Nephron (organoid): ENCODE data around the gene COL6A2.

Experiments
- H3K27ac Mint-ChIP-seq, 3 experiments: 2 replicates each; pipeline ENCODE4 v1.8.0; 2020; ENCODE audit warnings: mixed read lengths in 3 of 3, mild to moderate bottlenecking in 2 of 3, moderate library complexity in 1 of 3
- H3K27me3 Mint-ChIP-seq: 2 replicates; pipeline ENCODE4 v1.8.0; 2021; ENCODE audit warnings: low read depth, mild to moderate bottlenecking, moderate library complexity, mixed read lengths
- H3K36me3 Mint-ChIP-seq: 2 replicates; pipeline ENCODE4 v1.8.0; 2020; ENCODE audit warnings: low read depth, mixed read lengths
- H3K4me1 Mint-ChIP-seq: 2 replicates; pipeline ENCODE4 v1.8.0; 2020; ENCODE audit warnings: mixed read lengths
- H3K4me3 Mint-ChIP-seq, 3 experiments: 2 replicates each; pipeline ENCODE4 v1.8.0; 2020; ENCODE audit warnings: mild to moderate bottlenecking in 3 of 3, mixed read lengths in 3 of 3, moderate library complexity in 2 of 3
- H3K9me3 Mint-ChIP-seq: 2 replicates; pipeline ENCODE4 v1.8.0; 2020; ENCODE audit warnings: mixed read lengths
- TF ChIP-seq, protein P1 (sequence below), 3 experiments: fragments of 200-600 bp; sonication (generic); IDR thresholded peaks; one replicate each; pipeline ENCODE4 v1.5.0; 2021; ENCODE audit warnings: antibody characterized with exemption in 3 of 3; ENCODE audit not compliant: unreplicated experiment in 3 of 3

Gene COL6A2

DNA sequence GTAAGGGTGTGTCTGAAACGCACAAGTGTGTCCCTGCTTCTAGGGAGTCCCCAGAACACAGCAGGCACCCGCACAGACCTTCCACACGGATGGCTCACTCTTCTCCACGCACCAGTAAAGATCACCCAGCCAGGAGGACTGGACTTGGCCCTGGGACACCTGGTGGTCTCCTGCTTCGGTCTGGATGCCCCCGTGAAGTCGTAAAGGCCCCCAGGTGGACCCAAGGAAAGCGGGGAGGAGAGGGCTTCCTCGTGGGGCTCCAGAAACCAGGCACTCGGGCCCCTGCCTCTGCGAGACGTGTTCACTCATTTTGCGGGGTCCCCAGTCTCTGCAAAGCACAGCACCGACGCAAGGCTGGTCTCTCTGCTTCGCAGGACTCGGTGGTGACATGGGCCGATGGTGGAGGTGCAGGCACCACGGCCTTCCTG is 20.2 kb upstream of the COL6A2 start:
- H3K4me1 Mint-ChIP-seq, result peaks cover 21% of the 10 kb centered on the region
- no peaks in the 10 kb centered on the region for H3K9me3 Mint-ChIP-seq
- TF ChIP-seq, protein P1, sequence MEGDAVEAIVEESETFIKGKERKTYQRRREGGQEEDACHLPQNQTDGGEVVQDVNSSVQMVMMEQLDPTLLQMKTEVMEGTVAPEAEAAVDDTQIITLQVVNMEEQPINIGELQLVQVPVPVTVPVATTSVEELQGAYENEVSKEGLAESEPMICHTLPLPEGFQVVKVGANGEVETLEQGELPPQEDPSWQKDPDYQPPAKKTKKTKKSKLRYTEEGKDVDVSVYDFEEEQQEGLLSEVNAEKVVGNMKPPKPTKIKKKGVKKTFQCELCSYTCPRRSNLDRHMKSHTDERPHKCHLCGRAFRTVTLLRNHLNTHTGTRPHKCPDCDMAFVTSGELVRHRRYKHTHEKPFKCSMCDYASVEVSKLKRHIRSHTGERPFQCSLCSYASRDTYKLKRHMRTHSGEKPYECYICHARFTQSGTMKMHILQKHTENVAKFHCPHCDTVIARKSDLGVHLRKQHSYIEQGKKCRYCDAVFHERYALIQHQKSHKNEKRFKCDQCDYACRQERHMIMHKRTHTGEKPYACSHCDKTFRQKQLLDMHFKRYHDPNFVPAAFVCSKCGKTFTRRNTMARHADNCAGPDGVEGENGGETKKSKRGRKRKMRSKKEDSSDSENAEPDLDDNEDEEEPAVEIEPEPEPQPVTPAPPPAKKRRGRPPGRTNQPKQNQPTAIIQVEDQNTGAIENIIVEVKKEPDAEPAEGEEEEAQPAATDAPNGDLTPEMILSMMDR (IDR thresholded peaks at IDR 0.05; ENCODE audit: unreplicated experiment in 3 of 3), result no peak
- no peak overlapping the region for H3K4me3 Mint-ChIP-seq
- H3K27me3 Mint-ChIP-seq, result peaks cover 6% of the 10 kb centered on the region
- H3K27ac Mint-ChIP-seq, result peak overlapping the region in 1 of 3 experiments; percentile 61
- no peaks in the 10 kb centered on the region for H3K36me3 Mint-ChIP-seq

DNA sequence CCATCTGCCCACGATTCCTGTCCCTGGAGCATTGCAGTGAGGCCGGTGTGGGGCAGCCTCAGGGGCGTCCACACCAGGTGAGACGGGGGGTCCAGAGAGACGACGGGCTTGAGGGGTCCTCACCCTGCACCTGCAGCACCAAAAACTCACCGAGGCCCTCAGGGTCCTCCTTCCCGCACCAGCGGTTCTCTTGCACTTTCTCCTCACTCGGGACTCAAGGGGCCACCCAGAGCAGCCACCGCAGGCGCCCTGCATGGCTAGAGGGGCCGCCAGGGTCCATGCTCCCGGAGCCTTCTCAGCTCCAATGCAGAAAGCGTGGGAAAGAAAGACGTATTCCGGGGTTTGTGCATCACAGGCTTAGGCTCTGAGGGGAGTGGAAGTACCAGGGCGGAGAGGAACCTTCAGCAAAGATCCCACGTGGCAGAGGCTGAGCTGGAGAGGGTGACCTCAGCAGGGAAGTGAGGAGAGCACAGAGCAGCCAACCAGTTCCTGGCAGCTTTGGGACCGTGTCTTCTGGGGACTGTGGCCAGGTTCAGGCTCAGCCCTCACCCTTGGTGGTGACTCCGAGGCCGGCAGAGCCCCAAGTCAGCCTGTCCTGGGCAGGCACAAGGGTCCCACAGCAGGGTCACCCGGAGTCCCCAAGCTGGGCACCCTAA is 19.5 kb upstream of the COL6A2 start:
- TF ChIP-seq, protein P1 (IDR thresholded peaks at IDR 0.05; ENCODE audit: unreplicated experiment in 3 of 3), result no peak
- Mint-ChIP-seq H3K27me3 (peaks cover 6% of the 10 kb centered on the region), H3K4me1 (peaks cover 25% of the 10 kb centered on the region), H3K27ac (no peak overlapping the region), H3K4me3 (no peak overlapping the region), H3K36me3 (no peaks in the 10 kb centered on the region), H3K9me3 (no peaks in the 10 kb centered on the region)

DNA sequence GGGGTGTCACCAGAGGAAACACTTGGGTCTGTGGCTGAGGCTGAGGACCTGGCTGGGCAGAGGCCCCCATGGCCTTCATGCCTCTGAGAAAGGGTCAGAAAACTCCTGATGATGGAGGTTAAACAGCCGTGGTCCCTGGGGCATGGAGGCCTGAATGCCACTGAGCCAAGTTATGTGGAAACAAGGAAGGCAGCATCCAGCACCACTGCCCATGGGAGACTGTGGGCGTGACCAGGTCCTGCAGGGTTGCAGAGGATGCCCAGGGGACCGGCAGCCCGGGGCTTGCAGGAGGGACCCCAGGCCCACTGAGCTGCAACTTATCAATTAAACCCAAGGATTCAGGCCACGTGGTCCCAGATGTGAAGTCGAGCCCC is 18.9 kb upstream of the COL6A2 start:
- Mint-ChIP-seq H3K36me3 (no peaks in the 10 kb centered on the region), H3K9me3 (no peaks in the 10 kb centered on the region), H3K27me3 (peaks cover 6% of the 10 kb centered on the region), H3K4me3 (no peak overlapping the region), H3K4me1 (peaks cover 28% of the 10 kb centered on the region), H3K27ac (peak overlapping the region in 1 of 3 experiments; percentile 91)
- TF ChIP-seq, protein P1 (IDR thresholded peaks at IDR 0.05; ENCODE audit: unreplicated experiment in 3 of 3), result no peak

DNA sequence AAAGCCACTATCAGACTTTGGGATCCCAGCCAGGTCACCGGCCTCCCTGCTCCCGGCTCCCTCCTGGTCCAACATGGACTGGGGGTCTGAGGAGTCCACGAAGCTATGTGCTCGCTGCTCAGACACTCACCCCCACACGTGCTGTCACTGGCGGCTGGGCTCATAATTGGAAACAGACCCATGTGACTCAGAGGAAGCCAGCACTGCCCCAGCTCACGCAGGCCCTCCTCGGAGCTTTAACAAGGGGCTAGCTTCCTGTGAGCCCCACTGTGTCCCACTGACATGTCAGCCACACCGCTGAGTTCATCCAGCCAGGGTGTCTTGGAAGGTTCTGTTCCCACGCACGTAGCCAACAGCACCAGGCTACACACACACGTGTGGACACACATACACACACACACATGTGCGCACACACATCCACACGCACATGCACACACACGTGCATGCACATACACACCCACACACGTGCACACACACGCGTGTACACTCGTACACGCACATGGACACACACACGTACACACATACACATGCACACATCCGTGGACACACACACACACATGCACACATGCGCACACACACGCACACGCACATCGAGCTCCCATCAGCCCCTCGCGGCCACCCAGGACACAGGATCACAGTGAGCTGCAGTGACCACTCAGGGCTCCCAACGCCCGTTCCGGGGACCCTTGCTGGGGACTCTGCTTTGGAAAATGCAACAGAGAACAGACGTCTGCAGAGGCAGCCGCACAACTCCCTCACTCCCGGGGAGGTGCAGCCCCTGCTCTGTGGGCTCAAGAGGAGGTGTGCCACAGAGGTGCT is 18.4 kb upstream of the COL6A2 start:
- Mint-ChIP-seq H3K27me3 (peaks cover 6% of the 10 kb centered on the region), H3K4me3 (peak overlapping the region in 2 of 3 experiments; percentile 19 to 22), H3K36me3 (no peaks in the 10 kb centered on the region), H3K27ac (peak overlapping the region; percentile 67 to 91 (median 75)), H3K9me3 (no peaks in the 10 kb centered on the region), H3K4me1 (peaks cover 28% of the 10 kb centered on the region)
- TF ChIP-seq, protein P1 (IDR thresholded peaks at IDR 0.05; ENCODE audit: unreplicated experiment in 3 of 3), result no peak

DNA sequence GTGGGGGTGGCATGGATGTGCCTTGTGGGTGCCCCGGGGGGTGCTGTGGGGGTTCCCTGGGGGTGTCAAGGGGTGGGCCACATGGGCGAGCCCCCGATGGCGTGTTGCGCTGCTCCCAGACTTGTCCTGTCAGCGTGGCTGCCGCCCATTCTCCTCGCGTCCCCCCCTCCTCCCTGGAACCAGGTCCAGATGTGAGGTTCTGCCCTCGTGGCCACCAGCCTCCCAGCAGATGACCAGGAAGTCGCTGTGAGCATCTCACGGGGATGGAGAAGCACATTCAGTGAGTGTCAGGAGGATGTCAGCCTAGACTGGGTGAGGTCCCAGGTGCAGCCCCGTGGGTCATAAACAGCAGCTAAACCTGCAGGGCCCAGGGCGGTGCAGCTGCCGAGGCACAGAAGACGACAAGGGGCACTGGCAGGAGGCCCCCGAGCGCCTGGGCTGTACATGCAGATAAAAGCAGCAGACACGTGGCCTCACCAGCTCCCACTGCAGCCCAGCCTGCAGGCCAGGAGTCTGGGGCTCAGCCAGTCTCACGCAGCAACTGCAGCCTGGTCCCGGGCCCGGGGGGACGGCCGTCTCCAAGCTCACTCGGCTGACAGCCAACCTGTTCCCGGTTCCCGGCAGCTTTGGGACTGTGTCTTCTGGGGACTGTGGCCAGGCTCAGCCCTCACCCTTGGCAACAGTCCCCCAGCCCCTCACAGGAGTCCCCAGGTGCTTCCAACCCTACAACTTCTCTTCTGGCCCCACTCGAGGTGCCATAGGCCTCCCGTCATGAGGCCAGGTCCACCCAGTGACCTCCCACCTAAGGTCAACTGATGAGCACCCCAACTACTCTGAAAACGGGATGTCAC is 17.5 kb upstream of the COL6A2 start:
- Mint-ChIP-seq H3K4me3 (no peak overlapping the region), H3K27me3 (peaks cover 6% of the 10 kb centered on the region), H3K36me3 (no peaks in the 10 kb centered on the region), H3K27ac (peak overlapping the region in 2 of 3 experiments; percentile 64 to 75), H3K9me3 (no peaks in the 10 kb centered on the region), H3K4me1 (peaks cover 28% of the 10 kb centered on the region)
- TF ChIP-seq, protein P1 (IDR thresholded peaks at IDR 0.05; ENCODE audit: unreplicated experiment in 3 of 3), result no peak
